H1 (cell line): ENCODE measurements around the gene TRAPPC5. TPM values are rescaled to one million over a fixed set of nuclear protein-coding genes. Genes with fewer than 3 reads are reported as not detected.

Source experiments
- CTCF ChIA-PET: fragments of 300-600 bp; sonication (Branson Sonifier 250); formaldehyde crosslinking; loops from one replicate; lab custom pipeline; 2021; ENCODE audit not compliant: partially characterized antibody; lab: Charles Lee
- POLR2A ChIA-PET: fragments of 300-600 bp; sonication (Branson Sonifier 250); formaldehyde crosslinking; loops from one replicate; lab custom pipeline; 2021; ENCODE audit warnings: inconsistent platforms; ENCODE audit not compliant: partially characterized antibody; lab: Charles Lee
- DNase-seq, 2 experiments: peaks; one replicate each; pipeline versions ENCODE4 v3.0.0 to v3.0.0-alpha.2; 2010 to 2022; ENCODE audit warnings: low spot score in 2 of 2, low read depth in 1 of 2, mixed read lengths in 1 of 2
- FAIRE-seq: peaks from 2 replicates; lab custom pipeline; 2011; peaks lifted over from hg19 to GRCh38; lab: Jason Lieb, UNC
- H2AFZ ChIP-seq: 2 replicates; pipeline ENCODE4 v1.8.1; 2012; ENCODE audit warnings: low read length, inconsistent platforms
- H2AK5ac ChIP-seq: 2 replicates; pipeline ENCODE4 v1.6.1; 2013; ENCODE audit warnings: low read depth, low read length
- H2BK120ac ChIP-seq: replicated peaks from 2 replicates; pipeline ENCODE3; 2013; ENCODE audit warnings: low read depth, low read length, inconsistent platforms
- H2BK12ac ChIP-seq: 2 replicates; pipeline ENCODE4 v1.6.1; 2013; ENCODE audit warnings: low read depth, low read length
- H2BK15ac ChIP-seq: 2 replicates; pipeline ENCODE4 v1.6.1; 2013; ENCODE audit warnings: low read length
- H2BK20ac ChIP-seq: 2 replicates; pipeline ENCODE4 v1.6.1; 2013; ENCODE audit warnings: low read length
- H2BK5ac ChIP-seq: 2 replicates; pipeline ENCODE4 v1.6.1; 2013; ENCODE audit warnings: low read depth, low read length
- H3K14ac ChIP-seq: 2 replicates; pipeline ENCODE4 v1.6.1; 2013; ENCODE audit warnings: inconsistent platforms; ENCODE audit not compliant: insufficient read length
- H3K18ac ChIP-seq: 2 replicates; pipeline ENCODE4 v1.6.1; 2013; ENCODE audit warnings: low read length; ENCODE audit errors: extremely low read depth
- H3K23ac ChIP-seq: 2 replicates; pipeline ENCODE4 v1.6.1; 2013; ENCODE audit warnings: inconsistent platforms; ENCODE audit not compliant: insufficient read length
- H3K23me2 ChIP-seq: 2 replicates; pipeline ENCODE4 v1.6.1; 2013; ENCODE audit warnings: low read depth, low read length
- H3K27ac ChIP-seq: 2 replicates; pipeline ENCODE4 v1.6.1; 2011; ENCODE audit warnings: low read depth, low read length, inconsistent platforms
- H3K27me3 ChIP-seq, 4 experiments: replicated peaks in 1 of 4; 1 replicate in 1 of 4; 2 replicates in 3 of 4; pipeline versions ENCODE4 v1.6.1 to v1.8.1; 2011 to 2013; ENCODE audit warnings: low read length in 3 of 4, mild to moderate bottlenecking in 3 of 4, inconsistent platforms in 2 of 4, mixed read lengths in 2 of 4, moderate library complexity in 1 of 4; ENCODE audit not compliant: control insufficient read depth in 3 of 4, insufficient read depth in 3 of 4; ENCODE audit errors: extremely low read depth in 1 of 4
- H3K36me3 ChIP-seq, 4 experiments: 2 replicates each; pipeline versions ENCODE4 v1.6.1 to v1.8.1; 2011 to 2013; ENCODE audit warnings: mild to moderate bottlenecking in 4 of 4, low read length in 3 of 4, moderate library complexity in 2 of 4, control low read depth in 1 of 4, inconsistent platforms in 1 of 4; ENCODE audit not compliant: insufficient read depth in 4 of 4, control insufficient read depth in 2 of 4
- H3K4ac ChIP-seq: replicated peaks from 2 replicates; pipeline ENCODE3; 2013; ENCODE audit warnings: low read length, low read depth, mixed read lengths, inconsistent platforms; ENCODE audit not compliant: insufficient read length
- H3K4me1 ChIP-seq, 4 experiments: replicated peaks in 1 of 4; 1 replicate in 1 of 4; 2 replicates in 3 of 4; pipeline versions ENCODE4 v1.6.1 to v1.8.1; 2011 to 2013; ENCODE audit warnings: low read length in 3 of 4, inconsistent platforms in 2 of 4, mixed read lengths in 1 of 4; ENCODE audit not compliant: insufficient read depth in 4 of 4, control insufficient read depth in 3 of 4
- H3K4me2 ChIP-seq, 2 experiments: 2 replicates each; pipeline versions ENCODE4 v1.6.1 to v1.8.1; 2011 to 2013; ENCODE audit warnings: low read depth in 2 of 2, low read length in 2 of 2, control low read depth in 1 of 2, inconsistent platforms in 1 of 2, mild to moderate bottlenecking in 1 of 2; ENCODE audit not compliant: insufficient read depth in 1 of 2
- H3K4me3 ChIP-seq, 4 experiments: fragments of 200-600, 300-600 bp in 1 of 4; sonication (generic), shearing (Covaris generic), sonication (Bioruptor Twin) in 1 of 4; 2 replicates each; pipeline versions ENCODE4 v1.5.1 to v1.8.1; 2011 to 2016; ENCODE audit warnings: low read length in 4 of 4, low read depth in 3 of 4, control low read depth in 2 of 4, inconsistent platforms in 2 of 4, mild to moderate bottlenecking in 2 of 4, mixed read lengths in 1 of 4, moderate library complexity in 1 of 4; ENCODE audit not compliant: insufficient read depth in 2 of 4; ENCODE audit errors: extremely low read depth in 1 of 4
- H3K56ac ChIP-seq: replicated peaks from 2 replicates; pipeline ENCODE3; 2013; ENCODE audit warnings: low read depth, mild to moderate bottlenecking, mixed read lengths, low read length, inconsistent platforms; ENCODE audit not compliant: insufficient read length
- H3K79me1 ChIP-seq: 2 replicates; pipeline ENCODE4 v1.6.1; 2013; ENCODE audit warnings: low read depth, low read length, control low read depth
- H3K79me2 ChIP-seq, 2 experiments: 2 replicates each; pipeline versions ENCODE4 v1.6.1 to v1.8.1; 2012 to 2013; ENCODE audit warnings: low read length in 2 of 2, mild to moderate bottlenecking in 2 of 2, inconsistent platforms in 1 of 2; ENCODE audit not compliant: insufficient read depth in 2 of 2, control insufficient read depth in 1 of 2
- H3K9ac ChIP-seq, 4 experiments: replicated peaks in 1 of 4; 1 replicate in 1 of 4; 2 replicates in 3 of 4; pipeline versions ENCODE4 v1.6.1 to v1.8.1; 2011 to 2013; ENCODE audit warnings: low read depth in 3 of 4, low read length in 3 of 4, control low read depth in 2 of 4, mild to moderate bottlenecking in 2 of 4, moderate library complexity in 2 of 4, inconsistent platforms in 1 of 4; ENCODE audit errors: extremely low read depth in 1 of 4
- H3K9me3 ChIP-seq, 2 experiments: 2 replicates each; pipeline versions ENCODE4 v1.6.1 to v1.8.1; 2012 to 2013; ENCODE audit warnings: mild to moderate bottlenecking in 2 of 2, moderate library complexity in 2 of 2, control low read depth in 1 of 2, inconsistent platforms in 1 of 2, low read depth in 1 of 2, low read length in 1 of 2, mixed read lengths in 1 of 2; ENCODE audit not compliant: insufficient read depth in 2 of 2
- H4K20me1 ChIP-seq, 2 experiments: replicated peaks in 1 of 2; 2 replicates each; pipeline versions ENCODE3 to v1.8.1; 2011 to 2013; ENCODE audit warnings: inconsistent platforms in 2 of 2, low read length in 2 of 2, mild to moderate bottlenecking in 1 of 2; ENCODE audit not compliant: insufficient read depth in 2 of 2, control insufficient read depth in 1 of 2
- H4K5ac ChIP-seq: 2 replicates; pipeline ENCODE4 v1.6.1; 2013; ENCODE audit warnings: low read length, low read depth, mixed read lengths, inconsistent platforms; ENCODE audit not compliant: insufficient read length
- H4K8ac ChIP-seq: 2 replicates; pipeline ENCODE4 v1.8.0; 2013; ENCODE audit warnings: mild to moderate bottlenecking, moderate library complexity, low read length, inconsistent platforms; ENCODE audit not compliant: insufficient read depth; ENCODE audit errors: extremely low read depth
- H4K91ac ChIP-seq: replicated peaks from 2 replicates; pipeline ENCODE3; 2013; ENCODE audit warnings: low read length, mixed read lengths, inconsistent platforms; ENCODE audit not compliant: insufficient read length
- CEBPB ChIP-seq: IDR thresholded peaks from 2 replicates; pipeline ENCODE4 v1.6.1; 2012; ENCODE audit warnings: low read depth, low read length
- FOSL1 ChIP-seq: IDR thresholded peaks from 2 replicates; pipeline ENCODE4 v1.6.1; 2011; ENCODE audit warnings: mild to moderate bottlenecking, low read depth, low read length, moderate library complexity; ENCODE audit not compliant: insufficient read depth
- HDAC6 ChIP-seq: IDR thresholded peaks from one replicate; pipeline ENCODE4 v1.7.1; 2012; ENCODE audit warnings: low read depth, mild to moderate bottlenecking, inconsistent platforms, low read length, moderate library complexity
- KDM1A ChIP-seq: fragments of 200-600, 300-600 bp; sonication (generic); IDR thresholded peaks from 2 replicates; pipeline ENCODE4 v1.7.1; 2016; ENCODE audit warnings: mild to moderate bottlenecking, low read length, borderline replicate concordance
- SIRT6 ChIP-seq: IDR thresholded peaks from one replicate; pipeline ENCODE4 v1.7.1; 2012; ENCODE audit warnings: low read length, inconsistent platforms
- SP2 ChIP-seq: IDR thresholded peaks from 2 replicates; pipeline ENCODE4 v1.6.1; 2012; ENCODE audit warnings: mild to moderate bottlenecking, low read length, inconsistent platforms
- SP4 ChIP-seq: IDR thresholded peaks from 2 replicates; pipeline ENCODE4 v1.6.1; 2012; ENCODE audit warnings: low read length, inconsistent platforms
- ZNF274 ChIP-seq: IDR thresholded peaks from 2 replicates; pipeline ENCODE4 v1.7.0; 2012; ENCODE audit warnings: low read length, borderline replicate concordance; ENCODE audit errors: extremely low read depth
- WGBS, 2 experiments: shearing (Covaris generic) in 1 of 2; methylation state at CpG; one replicate each; pipeline versions ENCODE4 v1.1.6 to v1.1.7; 2013 to 2015; ENCODE audit warnings: low lambda C conversion rate in 2 of 2, mixed read lengths in 2 of 2, inconsistent platforms in 1 of 2, low coverage in 1 of 2, missing lambda C conversion rate in 1 of 2; ENCODE audit not compliant: insufficient replicate concordance in 2 of 2, insufficient coverage in 1 of 2, insufficient read length in 1 of 2; ENCODE audit errors: extremely low coverage in 1 of 2, missing lambda C conversion rate in 1 of 2; 5-methylcytosine and 5-hydroxymethylcytosine counted together
- polyA plus RNA-seq, 7 experiments: library from polyadenylated mRNA; depleted of rRNA in 3 of 7; stranded (reverse) in 5 of 7; unstranded in 2 of 7; fragments of >200 nt in 5 of 7; fragments of 200-250 nt in 2 of 7; gene quantifications; 1 replicate in 5 of 7; 2 replicates in 1 of 7; 4 replicates in 1 of 7; pipeline versions ENCODE4 v1.2.1 to v1.2.3, GENCODE V29; 2011 to 2013; ENCODE audit warnings: missing spikeins in 2 of 7, mixed read lengths in 2 of 7
- total RNA-seq: library from RNA; stranded (reverse); fragmentation: NEBNext Ultra II Directional; extraction: Animal tissue kit (Norgen Biotek cat#: 25700); gene quantifications from 2 replicates; pipeline ENCODE4 v1.2.1, GENCODE V29; 2021

TRAPPC5 gene
- total and polyA plus RNA-seq, 2 of the 8 experiments (the other 6 are each of a cell fraction or from before 2014, with no cell fraction given), result 109 to 120 TPM

DNA sequence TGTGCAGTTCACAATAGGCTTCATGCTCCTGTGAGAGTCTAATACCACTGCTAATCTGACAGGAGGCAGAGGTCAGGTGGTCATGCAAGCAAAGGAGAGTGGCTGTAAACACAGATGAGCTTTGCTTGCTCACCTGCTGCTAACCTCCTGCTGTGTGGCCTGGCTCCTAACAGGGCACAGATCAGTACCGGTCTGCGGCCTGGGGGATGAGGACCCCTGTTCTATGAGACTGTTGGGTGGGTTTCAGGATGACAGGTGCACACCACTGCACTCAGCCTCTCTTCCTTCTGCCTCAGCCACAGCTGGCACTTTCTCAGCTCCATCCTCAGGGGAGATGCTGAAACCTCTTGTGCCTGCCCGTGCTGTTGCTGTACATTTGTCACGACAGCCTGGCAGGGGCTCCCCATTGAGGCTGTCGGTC is 41.6 kb downstream of the TRAPPC5 start:
- Histone ChIP-seq H3K27ac (no peak overlapping the region), H3K18ac (no peak overlapping the region), H2AFZ (no peak overlapping the region), H3K79me2 (no peaks in the 10 kb centered on the region), H3K4me2 (no peak overlapping the region), H4K91ac (no peak overlapping the region), H2BK20ac (no peak overlapping the region; the same call in 1 of the 2 replicates), H2BK15ac (no peak overlapping the region), H3K14ac (no peak overlapping the region), H3K4ac (no peak overlapping the region), H2AK5ac (no peak overlapping the region), H3K36me3 (no peaks in the 10 kb centered on the region), H3K56ac (no peak overlapping the region), H4K20me1 (no peaks in the 10 kb centered on the region), H3K4me3 (no peak overlapping the region), H3K27me3 (0 out of 7 replicates have a peak, but pooled peaks cover 0 to under 1% (median 0%) of the 10 kb centered on the region in 4 experiments), H3K23ac (no peak overlapping the region), H3K9me3 (no peaks in the 10 kb centered on the region), H4K5ac (no peak overlapping the region), H4K8ac (no peak overlapping the region), H3K79me1 (no peaks in the 10 kb centered on the region), H2BK12ac (no peak overlapping the region), H2BK120ac (no peak overlapping the region), H2BK5ac (no peak overlapping the region), H3K23me2 (0 out of 2 replicates have a peak, but pooled peaks cover 2% of the 10 kb centered on the region), H3K9ac (no peak overlapping the region), H3K4me1 (no peaks in the 10 kb centered on the region)
- 85% methylated on average over 5 of the region's 5 CpGs; no CpG with 5 or more reads in 1 of the 2 experiments for WGBS, 2 experiments
- ChIA-PET CTCF (interaction anchor here (0.7 to 3.4 kb wide), 4 partner anchors 21 to 222 kb away, joined by 3 to 9 read pairs (median 4); partner anchors contain the start of gene TRAPPC5), POLR2A (interaction anchor here (0.6 to 1.0 kb wide), 2 partner anchors 59 to 297 kb away, joined by 3 read pairs; no protein-coding TSS in a partner anchor)
- DNase-seq (no peak), FAIRE-seq (no peak)
- no peak for TF ChIP-seq ZNF274
- no peak for TF ChIP-seq FOSL1
- no peak for TF ChIP-seq HDAC6
- TF ChIP-seq KDM1A, result no peak
- TF ChIP-seq SIRT6, result no peak
- TF ChIP-seq SP2, result no peak
- TF ChIP-seq CEBPB, result no peak
- TF ChIP-seq SP4, result no peak
